Right forelimb (tissue), 1 donor: Measurements from ENCODE around the gene ZFAND3.

ENCODE experiments used
- DNase-seq: peaks from one replicate; pipeline ENCODE4 v3.0.0-alpha.2; 2018

Gene ZFAND3

DNA sequence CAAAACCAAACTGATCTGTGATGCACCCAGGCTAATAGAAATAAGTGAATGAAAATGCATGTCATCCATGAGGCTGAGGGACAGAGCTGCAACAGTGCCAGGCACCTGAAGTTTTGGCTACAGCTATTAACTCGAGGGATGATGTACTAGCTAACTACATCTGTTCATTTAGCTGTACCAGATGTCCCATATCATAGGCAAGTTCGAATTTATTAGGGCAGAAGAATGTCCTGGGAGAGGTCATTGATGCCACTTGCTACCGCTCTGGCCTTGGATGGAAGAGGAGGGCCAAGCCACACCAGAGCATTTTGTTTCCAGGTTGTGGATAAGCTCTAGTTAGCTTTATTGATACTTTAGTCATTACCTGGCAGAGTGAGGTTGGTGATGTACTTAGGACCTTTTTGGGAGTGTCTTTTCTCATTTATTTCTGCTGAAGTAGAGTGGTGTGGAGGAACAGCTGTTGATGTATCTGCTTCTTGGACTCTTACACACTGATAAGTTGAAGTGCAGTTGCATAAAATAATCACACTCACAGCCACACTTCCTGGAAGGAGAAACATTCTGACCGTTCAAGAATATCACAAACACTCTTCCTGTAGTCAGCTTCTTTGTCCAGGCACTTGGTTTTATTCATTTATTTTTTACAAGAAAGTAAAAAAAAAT lies 8.2 kb downstream of the ZFAND3 start:
- DNase-seq = no peak

GRCh38 chr6:37830225-37830624 lies 10.7 kb downstream of the ZFAND3 start:
- no peak for DNase-seq

DNA sequence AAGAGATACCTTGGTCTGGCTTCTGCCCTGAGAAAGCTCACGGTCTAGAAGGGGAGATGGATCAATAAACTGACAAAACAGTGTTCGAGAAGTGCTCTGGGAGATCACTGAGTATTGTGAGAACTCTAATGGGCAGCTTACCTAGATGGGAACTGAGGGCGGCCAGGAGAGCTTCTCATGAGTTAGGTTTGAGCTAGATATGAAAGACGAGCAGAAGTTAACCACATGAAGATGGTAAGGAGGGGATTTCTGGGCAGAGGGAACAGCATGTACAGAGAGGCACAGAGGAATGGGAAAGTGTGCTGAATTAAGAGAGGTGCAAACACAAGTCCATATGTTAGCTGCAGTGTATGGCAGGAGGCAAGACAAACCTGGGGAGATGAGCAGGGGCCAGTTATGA lies 11.9 kb downstream of the ZFAND3 start:
- no peak for DNase-seq

GRCh38 chr6:37835923-37836322 lies 16.4 kb downstream of the ZFAND3 start:
- DNase-seq = no peak

DNA sequence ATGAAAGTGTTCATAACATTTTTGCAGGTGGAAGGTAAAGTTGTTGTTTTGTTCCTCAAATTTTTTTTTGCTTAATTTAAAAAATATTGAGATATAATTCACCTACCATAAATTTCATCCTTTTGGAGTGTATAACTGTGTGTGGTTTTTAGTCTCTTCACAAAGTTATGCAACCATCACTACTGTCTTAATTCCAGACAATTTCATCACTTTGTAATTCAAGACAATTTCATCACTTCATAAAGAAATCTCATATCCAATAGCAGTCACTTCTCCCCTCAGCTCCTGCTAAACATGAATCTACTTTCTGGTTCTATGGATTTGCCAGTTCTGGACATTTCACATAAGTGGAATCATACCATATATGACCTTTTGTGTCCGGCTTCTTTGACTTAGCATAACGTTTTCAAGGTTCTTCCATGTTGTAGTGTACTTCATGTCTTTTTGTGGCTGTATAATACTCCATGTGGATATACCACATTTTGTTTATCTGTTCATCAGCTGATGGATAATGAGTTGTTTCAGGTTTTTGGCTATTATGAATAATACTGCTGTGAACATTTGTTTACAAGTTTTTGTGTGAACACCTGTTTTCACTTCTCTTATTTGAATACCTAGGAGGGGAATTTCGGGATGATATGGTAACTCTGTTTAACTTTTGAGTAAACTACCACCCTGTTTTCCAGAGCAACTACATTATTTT lies 18.8 kb downstream of the ZFAND3 start:
- no peak for DNase-seq

GRCh38 chr6:37840143-37840939 lies 20.8 kb downstream of the ZFAND3 start:
- no peak for DNase-seq

GRCh38 chr6:37840940-37841300 lies 21.4 kb downstream of the ZFAND3 start:
- DNase-seq = no peak

GRCh38 chr6:37845026-37845911 lies 25.7 kb downstream of the ZFAND3 start:
- no peak for DNase-seq

DNA sequence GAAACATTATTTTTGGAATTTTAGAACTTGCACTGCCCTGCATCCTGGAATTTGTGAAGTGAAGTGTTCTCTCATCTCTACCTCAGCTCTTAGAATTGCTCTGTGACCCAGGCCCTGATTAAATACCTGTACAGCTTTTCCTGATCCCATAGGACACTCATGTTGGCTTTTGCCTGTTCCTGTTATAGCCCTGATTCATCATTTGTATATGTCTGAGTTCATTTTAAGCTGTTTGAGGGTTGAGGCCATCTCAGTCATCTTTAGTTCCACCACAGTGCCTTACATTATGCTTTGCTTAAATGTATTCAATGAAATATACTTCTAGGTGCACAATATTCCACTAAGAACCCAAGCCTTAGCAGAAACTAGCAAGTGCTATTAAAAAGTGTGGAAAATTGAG lies 26.4 kb downstream of the ZFAND3 start:
- DNase-seq = no peak

GRCh38 chr6:37847704-37848103 lies 28.2 kb downstream of the ZFAND3 start:
- DNase-seq = no peak

- DNase-seq = no peak
These were observed 28.8 kb downstream of the ZFAND3 start for GRCh38 chr6:37848371-37848770.

DNA sequence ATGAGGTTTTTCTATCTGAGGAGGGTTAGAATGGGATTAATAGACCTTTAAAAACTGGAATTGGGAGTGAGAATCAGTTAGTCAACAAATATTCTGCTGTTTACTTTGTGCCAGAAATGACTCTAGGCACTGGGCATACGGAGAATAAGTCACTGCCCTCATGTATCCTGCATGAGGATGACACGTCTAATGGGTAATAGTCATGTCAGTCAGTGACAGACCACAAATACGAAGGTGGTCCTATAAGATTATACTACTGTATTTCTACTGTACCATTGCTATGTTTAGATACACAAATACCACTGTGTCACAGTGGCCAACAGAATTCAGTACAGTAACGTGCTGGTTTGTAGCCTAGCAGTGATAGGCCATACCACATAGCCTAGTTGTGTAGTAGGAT lies 30.7 kb downstream of the ZFAND3 start:
- no peak for DNase-seq

- no peak for DNase-seq
These were observed 31.3 kb downstream of the ZFAND3 start for GRCh38 chr6:37850728-37851285.

- no peak for DNase-seq
These were observed 32.5 kb downstream of the ZFAND3 start for GRCh38 chr6:37851997-37852524.

- no peak for DNase-seq
These were observed 36.8 kb downstream of the ZFAND3 start for GRCh38 chr6:37856285-37856684.

- DNase-seq = no peak
These were observed 38.8 kb downstream of the ZFAND3 start for GRCh38 chr6:37858363-37858762.

- no peak for DNase-seq
These were observed 40.8 kb downstream of the ZFAND3 start for GRCh38 chr6:37860226-37860839.

DNA sequence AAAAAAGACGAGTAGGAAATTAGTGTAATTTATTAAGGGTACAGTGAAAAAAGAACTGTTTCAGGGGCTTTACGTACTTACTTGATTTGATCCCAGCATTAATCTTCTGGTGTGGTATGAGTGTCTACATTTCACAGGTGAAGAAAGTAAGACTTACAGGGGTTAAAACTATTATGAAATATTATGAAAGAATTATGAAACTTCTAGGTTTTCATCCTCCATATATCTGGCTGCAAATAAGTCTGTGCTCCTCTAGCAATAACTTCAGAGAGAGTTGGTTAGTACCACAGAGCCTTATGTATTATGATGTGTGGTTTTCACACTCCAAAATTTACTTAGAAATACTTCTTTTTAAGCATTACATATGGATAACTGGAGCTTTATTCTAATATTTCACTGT lies 41.9 kb downstream of the ZFAND3 start:
- DNase-seq = no peak

DNA sequence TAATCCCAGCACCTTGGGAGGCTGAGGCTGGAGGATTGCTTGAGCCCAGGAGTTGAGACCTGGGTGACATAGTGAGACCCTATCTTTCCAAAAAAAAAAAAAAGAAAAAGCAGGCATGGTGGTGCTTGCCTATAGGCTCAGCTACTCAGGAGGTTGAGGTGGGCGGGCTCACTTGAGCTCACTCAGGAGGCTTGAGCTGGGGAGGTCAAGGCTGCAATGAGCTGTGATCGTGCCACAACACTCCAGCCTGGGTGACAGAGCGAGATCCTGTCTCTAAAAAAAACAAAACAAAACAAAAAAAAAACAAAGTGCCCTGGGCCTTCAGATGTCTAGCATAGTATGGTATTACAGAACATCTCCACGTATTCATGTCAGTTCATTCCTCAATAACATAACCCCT lies 42.9 kb downstream of the ZFAND3 start:
- no peak for DNase-seq

DNA sequence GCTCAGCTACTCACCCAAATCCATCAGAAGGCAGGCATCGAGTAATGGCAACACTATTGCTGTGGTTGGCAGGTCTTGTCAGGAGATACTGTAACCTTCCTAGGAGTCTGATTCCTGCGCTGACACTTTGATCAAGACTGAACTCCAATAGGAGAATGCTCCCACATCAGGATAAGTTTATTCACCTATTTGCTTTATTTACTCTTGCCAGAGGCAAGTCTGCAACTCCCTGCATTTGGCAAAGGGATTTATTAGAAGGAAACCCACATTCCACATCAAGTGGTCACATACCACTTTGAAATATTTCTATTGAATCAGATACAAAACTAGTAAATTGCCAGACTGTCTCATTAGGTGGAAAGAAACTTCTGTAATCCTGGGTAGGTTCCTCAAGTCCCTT lies 43.5 kb downstream of the ZFAND3 start:
- DNase-seq = no peak

- DNase-seq = no peak
These were observed 44.7 kb downstream of the ZFAND3 start for GRCh38 chr6:37864250-37864649.

GRCh38 chr6:37865504-37865903 lies 46.0 kb downstream of the ZFAND3 start:
- no peak for DNase-seq
